ENCODE measurements around the gene PHC2.

The PHC2 gene

DNA sequence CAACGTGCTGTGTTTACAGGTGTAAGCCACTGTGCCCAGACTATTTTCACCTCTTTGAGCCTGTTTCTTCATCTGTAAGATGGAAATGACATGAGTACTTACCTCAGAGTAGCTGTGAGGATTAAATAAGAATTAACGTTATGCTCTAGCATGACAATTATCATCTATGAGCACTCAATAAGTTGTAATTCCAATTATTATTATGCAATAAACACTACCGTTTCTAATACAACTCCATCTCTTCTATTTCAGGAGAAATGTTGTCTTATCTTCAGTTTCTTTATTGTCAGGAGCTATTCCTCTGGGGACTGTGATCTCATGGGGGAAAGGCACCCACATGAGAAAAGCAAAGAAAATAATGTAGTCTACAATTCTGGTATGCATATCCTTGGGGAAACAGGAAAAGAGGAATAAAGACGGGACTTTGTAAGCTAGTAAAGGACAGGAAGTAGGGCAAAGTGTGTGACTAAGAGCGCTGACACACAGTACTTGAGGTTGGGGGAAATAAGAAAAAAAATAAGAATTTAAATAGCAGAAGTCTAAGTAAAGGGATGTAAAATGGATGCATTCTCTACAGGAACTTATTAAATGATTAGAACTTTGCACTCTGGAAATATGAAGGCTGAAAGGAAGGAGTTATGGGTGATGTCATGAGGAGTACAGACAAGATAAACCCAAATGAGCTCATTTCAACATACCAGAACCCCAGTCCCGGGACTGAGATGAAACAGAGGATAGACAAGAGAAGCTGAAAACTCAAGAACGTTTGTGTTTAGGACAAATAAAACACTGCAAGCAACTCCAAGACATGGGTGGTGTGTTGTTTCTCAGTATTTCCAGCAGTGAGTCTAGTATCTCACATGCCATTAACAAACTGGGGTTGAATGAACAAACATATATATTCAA lies 9.8 kb downstream of the PHC2 start:
- DNase-seq (ENCODE audit: low read depth), result no peak

DNA sequence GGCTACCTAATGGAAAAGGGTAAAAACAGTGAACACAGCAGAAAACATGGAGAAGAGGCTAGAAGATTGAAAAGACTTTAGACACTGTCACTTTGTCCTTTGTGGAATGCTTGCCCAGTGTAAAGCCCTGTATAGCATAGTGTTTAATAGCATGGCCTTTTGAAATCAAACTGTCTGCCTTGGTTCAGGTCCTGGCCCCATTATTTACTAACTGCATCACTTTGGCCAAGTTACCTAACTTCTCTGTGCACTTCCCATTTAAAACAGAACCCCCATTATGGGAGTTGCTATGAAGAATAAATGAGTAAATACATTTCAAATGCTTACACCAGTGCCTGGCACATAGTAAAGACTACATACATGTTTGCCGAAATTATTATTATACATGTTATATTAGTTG lies 12.1 kb downstream of the PHC2 start:
- DNase-seq (ENCODE audit: low read depth), result no peak

DNA sequence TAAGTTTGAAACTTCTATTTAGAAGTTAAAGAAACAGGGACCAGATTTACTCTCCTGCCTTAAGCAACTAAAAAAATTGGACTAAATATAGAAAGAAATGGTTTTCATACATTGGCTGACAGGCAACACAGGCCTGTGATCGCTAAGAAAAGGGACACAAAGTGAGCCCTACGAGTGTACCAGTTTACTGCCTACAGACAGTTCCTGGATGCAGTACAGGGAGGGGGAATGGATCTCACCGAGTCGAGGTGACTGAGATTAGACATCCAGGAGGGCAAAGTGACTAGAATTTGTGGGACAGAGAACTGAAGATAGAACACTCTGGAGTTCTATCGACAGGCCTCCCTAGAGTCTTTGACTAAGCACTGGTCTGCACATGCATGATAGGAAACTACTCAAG lies 16.0 kb downstream of the PHC2 start:
- no peak for DNase-seq (ENCODE audit: low read depth)

DNA sequence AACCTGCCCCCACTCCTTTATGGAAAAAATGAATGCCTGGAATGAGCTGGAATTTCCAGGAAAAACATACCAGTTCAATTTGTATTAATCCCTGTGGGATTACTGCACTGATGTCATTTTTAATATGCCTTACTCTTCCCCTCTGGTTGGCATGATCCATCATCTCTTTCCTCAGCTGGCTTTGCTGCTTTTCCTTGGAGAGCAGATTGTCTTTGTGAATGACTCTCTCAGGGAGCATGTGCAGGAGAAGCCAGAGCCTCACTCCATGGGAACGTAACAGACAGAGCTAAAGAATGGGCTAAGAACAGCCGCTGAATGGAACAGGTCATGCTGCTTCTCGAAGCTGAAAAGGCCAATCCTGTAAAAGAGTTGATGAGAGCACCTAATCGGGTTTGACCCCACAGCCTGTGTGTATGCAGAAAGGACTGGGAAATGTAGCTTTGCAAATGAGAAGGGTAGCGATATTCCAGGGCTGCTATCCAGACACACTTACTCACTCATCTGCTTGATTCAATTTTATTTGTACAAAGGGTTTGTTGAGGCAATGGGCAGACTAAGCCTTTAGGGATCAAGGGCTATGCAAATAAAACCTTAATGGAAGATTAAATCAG lies 20.7 kb downstream of the PHC2 start:
- peak; percentile 56 for DNase-seq (ENCODE audit: low read depth)

DNA sequence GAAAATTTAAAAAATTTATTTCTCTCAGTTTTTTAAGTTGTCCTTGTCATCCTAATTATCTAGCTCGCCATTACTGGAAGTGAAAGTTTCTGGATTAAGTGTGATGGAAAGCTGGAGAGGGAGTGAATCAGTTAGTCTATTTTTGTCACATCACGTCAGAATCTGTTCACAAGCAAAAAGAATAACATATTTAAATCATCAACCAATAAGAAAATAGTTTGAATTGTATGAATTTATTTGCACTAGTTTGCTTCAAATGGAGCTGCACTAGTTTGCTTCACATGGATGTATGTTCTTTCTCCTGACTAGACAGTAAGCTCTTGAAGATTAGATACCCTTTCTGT lies 22.8 kb downstream of the PHC2 start:
- DNase-seq (ENCODE audit: low read depth), result no peak

DNA sequence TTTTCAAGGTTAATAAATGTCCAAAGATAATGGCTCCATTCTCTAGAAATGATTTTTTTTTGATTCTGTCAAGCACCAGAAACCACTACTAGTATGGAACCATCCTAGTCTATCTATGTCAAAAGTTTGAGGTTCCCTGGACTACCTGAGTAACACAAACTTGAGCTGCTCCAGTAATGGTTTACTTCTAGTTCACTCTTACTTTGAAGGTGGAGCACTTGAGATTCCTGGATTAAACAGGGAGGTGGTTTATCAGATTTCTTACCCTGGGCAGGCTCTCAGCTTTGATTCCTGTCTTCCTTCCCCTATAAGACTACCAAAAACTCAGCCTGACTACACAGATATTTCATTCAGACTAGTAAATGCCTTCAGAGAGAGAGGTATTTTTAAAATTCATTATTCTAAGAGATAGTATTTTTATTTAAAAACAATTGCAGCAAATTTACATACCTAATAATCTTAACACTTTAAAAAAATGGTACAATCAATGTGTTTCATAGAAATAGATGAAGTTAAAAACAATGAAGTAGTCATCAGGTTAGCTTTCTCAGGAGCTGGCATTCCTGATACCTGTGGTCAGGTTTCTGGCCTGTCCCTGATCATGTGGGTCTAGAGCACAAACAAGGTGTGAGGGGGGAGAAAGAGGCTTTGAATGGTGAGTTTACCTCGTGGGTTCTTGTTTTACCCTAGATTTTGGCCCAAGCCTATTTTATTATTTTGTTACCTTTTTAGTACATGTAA lies 23.4 kb downstream of the PHC2 start:
- DNase-seq (ENCODE audit: low read depth), result no peak

DNA sequence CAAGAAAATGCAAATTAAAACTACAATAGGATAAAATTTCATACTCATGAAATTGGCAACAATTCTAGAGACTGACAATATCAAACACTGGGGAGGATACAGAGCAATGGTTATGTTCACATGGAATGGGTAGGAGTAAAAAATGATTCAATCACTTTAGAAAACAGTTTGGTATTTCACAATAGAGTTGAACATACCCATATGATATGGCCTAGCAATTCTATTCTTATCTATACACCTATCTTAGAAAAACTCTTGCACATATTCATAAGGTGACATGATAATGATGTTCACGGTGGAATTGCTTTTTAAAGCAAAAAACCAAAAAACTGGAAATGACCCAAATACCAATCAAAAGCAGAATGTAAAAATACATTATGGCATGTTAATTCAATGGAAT lies 28.7 kb downstream of the PHC2 start:
- no peak for DNase-seq (ENCODE audit: low read depth)

DNA sequence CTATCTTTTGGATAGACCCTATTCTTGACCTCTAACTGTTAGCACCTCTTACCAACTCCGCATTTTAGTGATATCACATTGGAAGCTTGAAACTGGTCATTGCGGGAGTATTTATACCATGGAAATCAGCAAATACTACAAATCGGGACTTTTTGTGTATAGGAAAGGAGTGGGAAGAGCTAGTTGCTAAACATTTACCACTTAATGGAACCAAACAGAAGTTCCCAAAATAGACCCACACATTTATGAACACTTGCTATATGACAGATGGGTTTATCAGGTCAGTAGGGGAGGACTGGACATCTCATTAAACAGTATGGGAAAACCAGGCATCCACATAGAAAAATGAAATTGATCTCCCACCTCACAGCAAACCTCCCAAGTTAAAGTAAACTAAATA lies 29.4 kb downstream of the PHC2 start:
- no peak for DNase-seq (ENCODE audit: low read depth)

DNA sequence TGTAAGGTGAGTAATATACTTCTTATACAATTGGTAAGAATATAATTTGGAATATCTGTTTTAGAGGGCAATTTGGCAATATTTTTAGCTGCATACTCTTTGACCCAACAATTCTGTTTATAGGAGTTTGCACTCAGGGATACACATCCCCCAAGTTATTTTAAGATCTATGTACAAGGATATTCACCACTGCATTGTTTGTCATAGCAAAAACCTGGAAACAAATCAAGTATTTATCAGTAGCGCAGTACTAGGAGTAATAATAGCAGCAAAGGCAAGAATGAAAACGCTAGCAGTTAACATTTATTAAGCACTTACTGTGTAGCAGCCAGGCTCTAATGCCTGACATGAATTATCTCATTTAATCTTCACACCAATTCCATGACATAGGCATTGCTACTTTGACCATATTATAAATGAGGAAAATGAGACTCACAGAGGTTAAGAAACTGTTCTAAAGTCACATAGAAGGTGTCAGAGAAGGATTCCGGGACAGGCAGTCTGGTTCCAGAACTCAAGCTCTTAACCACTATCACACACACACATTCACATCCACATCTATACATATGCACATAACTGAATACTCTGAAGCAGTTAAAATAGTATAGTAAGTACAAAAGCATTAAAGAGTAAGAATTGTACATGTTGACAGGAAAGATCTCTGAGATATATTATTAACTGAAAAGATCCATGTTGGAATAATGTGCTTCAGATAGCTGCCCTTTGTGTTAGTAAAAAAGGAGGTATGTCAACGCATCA lies 30.6 kb downstream of the PHC2 start:
- DNase-seq (ENCODE audit: low read depth), result no peak

DNA sequence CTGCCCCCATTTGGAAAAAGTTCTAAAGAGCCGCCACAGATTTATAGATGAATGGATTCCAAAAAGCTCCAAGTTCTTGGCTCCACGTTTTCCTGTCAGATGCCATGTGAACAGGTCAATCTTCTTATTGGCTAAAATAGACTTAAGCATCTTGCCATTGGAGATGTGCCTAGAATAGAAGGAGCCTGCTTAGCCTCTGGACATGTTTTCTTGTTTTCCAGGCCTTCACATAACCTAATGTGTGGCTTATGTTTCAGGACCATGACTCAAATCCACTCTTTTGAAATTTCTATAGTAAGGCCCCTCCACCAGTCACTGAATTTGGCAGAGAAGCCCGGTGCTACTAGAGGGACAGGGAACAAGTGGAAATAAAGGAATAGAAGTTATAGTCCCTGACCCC lies 31.5 kb downstream of the PHC2 start:
- peak; percentile 43 for DNase-seq (ENCODE audit: low read depth)

DNA sequence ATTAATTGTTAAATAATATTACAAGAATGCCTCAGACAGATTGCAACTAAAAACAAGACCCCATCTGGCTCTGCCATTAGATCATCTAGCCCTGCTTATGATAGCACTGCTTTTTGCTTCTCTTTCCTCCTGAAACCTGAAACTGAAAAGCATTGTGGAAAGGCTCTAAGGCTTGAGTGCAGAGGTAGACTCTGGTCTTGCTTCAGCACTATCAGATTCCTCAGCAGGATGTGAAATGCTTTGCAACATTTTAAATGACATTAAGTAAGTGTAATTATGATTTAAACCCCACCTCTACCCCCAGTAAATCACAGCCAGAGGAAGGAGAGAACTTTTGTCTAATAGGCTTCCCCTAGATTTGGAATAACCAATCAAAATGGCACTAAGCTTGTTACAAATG lies 32.9 kb downstream of the PHC2 start:
- DNase-seq (ENCODE audit: low read depth), result no peak

DNA sequence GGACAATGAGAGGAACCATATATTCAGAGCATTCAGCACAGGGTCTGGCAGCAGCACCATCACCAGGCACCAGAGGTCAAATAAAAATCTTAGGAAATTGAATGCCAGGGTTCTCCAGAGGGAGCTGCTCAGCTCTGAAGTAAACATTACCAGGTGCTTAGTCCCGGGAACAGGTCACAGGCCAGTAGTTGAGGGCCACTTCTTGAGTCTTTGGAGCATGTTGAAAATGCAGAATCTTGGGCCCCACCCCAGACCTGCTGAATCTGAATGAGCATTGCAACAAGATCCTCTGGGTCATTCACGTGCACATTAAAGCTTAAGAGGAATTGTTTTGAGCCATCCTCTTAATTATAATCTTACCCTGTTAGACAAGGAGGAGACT lies 33.8 kb downstream of the PHC2 start:
- DNase-seq (ENCODE audit: low read depth), result no peak

DNA sequence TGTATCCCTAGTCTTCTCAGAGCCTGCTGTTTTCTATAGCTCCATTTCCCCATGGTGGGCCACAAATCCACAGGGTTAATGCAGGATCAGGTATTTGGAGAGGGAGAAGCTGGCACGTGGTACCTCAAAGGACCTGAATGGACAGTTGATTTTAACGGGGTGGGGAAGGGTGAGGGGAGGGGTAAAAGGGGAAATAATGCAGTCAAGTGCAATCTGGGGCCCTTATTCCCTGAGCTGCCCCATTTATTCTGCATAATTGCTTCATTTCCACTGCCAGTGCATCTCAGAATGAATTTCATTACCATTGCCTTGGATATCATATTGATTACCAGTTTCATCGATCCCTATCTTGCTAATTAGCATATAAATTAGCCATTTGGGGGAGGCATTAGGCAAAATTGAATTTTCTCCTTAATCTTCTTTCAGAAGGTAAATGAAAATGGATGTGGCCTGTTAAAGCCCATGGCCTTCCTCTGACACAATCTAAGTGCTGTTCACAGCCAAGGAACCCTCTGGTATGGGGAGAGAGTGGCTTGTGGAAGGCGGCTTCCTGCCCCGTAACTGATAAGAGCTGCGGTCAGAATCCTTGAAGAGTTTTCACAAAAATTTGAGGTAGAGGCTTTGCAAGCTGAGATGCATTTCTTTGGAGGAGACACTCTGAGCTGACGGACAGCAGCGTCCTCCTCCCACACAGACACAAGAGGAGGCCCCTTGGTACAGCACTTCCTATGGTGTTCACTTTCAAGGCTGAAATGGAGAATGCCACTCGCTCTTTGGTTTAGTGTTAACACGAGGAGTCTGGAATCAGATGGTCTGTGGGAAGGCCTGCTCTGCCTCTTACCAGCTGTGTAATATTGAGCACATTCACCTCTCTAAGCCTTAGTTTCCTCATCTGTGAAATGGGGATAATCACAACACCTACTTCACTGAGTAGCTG lies 34.4 kb downstream of the PHC2 start:
- DNase-seq (ENCODE audit: low read depth), result no peak

DNA sequence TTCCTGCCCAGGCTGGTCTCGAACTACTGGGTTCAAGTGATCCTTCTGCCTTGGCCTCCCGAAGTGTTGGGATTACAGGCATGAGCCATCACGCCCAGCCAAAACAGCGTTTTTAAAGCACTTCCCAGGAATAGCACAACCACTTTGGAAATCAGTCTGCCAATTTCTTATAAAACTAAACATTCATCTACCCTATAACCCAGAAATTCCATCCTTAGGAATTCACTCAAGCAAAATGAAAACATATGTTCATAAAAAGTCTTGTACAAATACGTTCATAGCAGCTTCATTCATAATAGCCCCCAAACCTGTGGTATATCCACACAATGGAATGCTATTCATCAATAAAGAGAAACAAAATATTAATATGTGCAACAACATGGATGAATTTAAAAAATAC lies 36.1 kb downstream of the PHC2 start:
- peak; percentile 81 for DNase-seq (ENCODE audit: low read depth)

DNA sequence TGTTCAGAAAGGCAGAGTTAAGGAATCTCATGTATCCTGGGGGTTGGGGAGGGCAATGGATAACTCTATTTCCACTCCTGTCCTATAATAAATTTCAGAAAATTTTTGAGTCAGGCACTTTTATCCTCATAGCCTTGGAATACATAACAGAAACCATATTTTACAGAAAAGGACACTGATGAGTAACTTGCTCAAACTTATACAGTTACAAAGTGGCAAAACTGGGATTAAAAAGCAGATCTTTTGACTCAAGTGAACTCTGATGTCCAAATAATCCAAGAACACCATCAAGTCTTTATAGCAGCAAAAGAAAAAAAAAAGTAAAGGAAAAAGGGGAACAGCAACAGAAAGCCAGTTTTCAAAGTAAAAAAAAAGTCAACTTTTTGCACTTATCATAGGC lies 36.9 kb downstream of the PHC2 start:
- no peak for DNase-seq (ENCODE audit: low read depth)

DNA sequence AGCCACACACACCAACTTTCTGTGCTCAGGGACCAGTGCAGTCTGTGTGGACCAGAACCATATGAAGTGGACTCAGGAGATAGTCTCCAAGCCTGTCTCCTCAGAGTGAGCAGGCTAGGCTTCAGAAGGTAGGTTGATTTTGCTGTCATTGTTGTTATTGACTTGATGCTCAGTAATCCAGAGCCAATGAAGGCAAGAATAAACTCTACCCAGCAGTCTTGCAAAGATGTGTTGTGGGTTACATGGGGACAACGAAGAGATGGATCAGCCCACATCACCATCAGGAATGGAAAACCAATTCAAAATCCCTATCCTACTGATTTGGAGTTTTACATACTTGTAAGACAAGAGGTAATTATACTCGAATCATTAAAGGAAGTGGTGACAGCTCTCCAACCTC lies 37.4 kb downstream of the PHC2 start:
- DNase-seq (ENCODE audit: low read depth), result no peak

DNA sequence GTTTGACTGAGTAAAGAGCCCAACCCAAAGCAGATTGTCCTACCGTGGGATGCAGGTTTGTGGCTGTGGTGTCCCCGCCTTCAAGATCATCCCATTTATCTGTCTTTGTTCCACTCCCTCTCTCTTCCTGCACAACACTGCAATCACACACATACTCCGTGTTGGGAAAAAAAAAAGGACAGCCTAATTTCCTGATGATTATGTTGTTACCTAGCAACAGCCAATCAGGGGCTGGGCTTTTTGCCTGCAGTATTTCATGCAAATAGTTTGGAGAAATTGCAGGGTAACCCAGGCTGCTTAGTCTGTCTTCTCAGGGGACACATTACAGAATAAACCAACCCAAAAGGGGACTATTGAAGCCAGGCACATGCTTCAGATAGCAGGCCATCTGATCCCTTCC lies 38.3 kb downstream of the PHC2 start:
- DNase-seq (ENCODE audit: low read depth), result peak; percentile 75

DNA sequence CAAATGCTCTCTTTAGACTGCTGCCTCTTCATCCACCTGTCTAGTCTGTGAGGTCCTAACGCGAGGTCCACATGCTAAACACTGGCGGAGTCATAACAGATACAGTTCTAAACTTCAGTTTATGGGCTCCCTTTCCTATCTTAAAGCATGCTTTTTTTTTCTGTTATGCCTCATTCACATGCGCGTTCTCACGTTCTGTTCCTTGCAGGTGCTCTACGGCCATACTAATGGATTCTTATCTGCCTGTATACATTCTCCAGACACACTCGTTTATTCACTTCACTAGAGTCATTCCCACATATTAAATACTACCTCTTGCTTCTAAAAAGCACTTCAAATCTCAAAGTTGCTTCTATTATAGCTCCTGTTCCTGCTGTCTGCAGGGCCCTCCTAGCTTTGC lies 38.7 kb downstream of the PHC2 start:
- no peak for DNase-seq (ENCODE audit: low read depth)

DNA sequence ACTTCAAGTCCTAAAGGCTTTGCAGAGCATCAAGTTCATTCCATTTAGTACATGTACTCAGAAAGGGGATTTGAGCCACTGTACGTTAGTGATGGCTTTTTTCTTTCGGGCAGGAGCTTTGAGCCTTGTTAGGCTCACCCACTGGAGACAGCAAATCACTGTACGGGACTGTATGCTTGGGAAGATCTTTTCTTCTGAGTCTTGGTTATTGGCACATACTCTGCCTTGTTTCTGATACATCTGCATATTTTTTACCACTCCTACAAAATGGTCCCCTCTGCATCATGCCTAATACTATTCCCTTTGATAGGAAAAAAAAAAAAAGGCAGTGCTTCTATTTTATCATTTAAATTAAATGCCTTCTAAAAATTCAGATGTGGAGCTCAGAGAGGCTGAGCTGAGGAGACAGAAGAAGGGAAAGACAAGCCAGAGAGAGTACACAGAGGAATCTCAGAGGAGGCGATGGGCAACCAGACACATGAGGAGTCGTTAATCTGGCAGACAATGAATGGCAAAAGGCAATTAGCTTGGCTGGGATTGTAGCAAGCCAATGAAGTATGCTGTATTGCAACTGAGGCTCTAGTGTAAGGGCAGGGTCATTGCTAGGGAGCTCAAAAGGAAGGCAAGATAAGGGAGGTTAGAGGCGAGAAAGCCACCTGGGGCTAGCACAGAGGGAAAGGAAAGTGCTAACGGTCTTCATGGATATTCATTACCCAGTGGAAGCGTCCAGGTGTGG lies 39.4 kb downstream of the PHC2 start:
- DNase-seq (ENCODE audit: low read depth), result no peak

DNA sequence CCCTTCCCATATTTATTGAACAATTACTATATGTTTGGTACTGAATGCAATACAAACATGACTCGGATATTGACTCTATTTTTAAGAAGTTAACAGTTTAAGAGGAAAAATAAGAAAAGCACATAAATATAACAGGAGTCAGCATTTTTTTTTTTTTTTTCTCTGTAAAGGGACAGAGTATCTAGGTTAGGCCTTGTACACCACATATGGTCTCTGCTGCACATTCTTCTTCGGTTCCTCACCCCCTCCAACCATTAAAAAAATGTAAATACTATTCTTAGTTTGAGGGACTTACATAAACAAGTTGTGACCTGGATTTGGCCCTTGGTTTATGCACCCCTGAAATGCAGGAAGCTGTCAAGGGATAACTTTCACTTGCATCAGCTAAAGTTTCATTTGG lies 40.4 kb downstream of the PHC2 start:
- DNase-seq (ENCODE audit: low read depth), result peak; percentile 83

All from fibroblast of gingiva (primary cell).